Thymus (tissue), 11 donors: Measurements from ENCODE around the gene MAMLD1. TPM values are rescaled to one million over a fixed set of nuclear protein-coding genes. Genes with fewer than 3 reads are reported as not detected.

ENCODE experiments used
- DNase-seq, 9 donors: peaks; one replicate each; pipeline ENCODE4 v3.0.0-alpha.2; 2013; ENCODE audit warnings: low spot score in 9 of 9, low read depth in 6 of 9, missing footprints in 1 of 9
- H3K27ac ChIP-seq, 2 donors: one replicate each; pipeline ENCODE4 v1.5.1; 2013; ENCODE audit warnings: control low read depth in 1 of 2, low read depth in 1 of 2, low read length in 1 of 2, mild to moderate bottlenecking in 1 of 2, moderate library complexity in 1 of 2
- H3K27me3 ChIP-seq, 2 donors: one replicate each; pipeline ENCODE4 v1.5.1; 2013; ENCODE audit warnings: low read length in 1 of 2; ENCODE audit not compliant: control insufficient read depth in 2 of 2, insufficient read depth in 1 of 2
- H3K36me3 ChIP-seq, 2 donors: one replicate each; pipeline ENCODE4 v1.5.1; 2013; ENCODE audit warnings: low read length in 1 of 2, mild to moderate bottlenecking in 1 of 2, moderate library complexity in 1 of 2; ENCODE audit not compliant: control insufficient read depth in 2 of 2, insufficient read depth in 2 of 2
- H3K4me1 ChIP-seq, 2 donors: one replicate each; pipeline ENCODE4 v1.5.1; 2013; ENCODE audit warnings: low read length in 2 of 2; ENCODE audit not compliant: control insufficient read depth in 2 of 2, insufficient read depth in 2 of 2
- H3K4me3 ChIP-seq, 2 donors: one replicate each; pipeline ENCODE4 v1.5.1; 2013; ENCODE audit warnings: low read length in 2 of 2, control low read depth in 1 of 2, mild to moderate bottlenecking in 1 of 2
- H3K9me3 ChIP-seq, 2 donors: one replicate each; pipeline ENCODE4 v1.5.1; 2013; ENCODE audit warnings: low read length in 1 of 2, mild to moderate bottlenecking in 1 of 2; ENCODE audit not compliant: control insufficient read depth in 2 of 2, insufficient read depth in 1 of 2
- WGBS: extraction: QIAGEN DNeasy Blood & Tissue Kit; methylation state at CpG from one replicate; pipeline ENCODE4 v1.1.7; 2013; 5-methylcytosine and 5-hydroxymethylcytosine counted together
- polyA plus RNA-seq: library from polyadenylated mRNA; stranded (reverse); fragments of 200-250 nt; gene quantifications from one replicate; pipeline ENCODE4 v1.2.3, GENCODE V29; 2013
- total RNA-seq: library from RNA; stranded (reverse); fragments of 120-200 nt; gene quantifications from one replicate; pipeline ENCODE4 v1.2.4, GENCODE V29; 2013
- donor health status: healthy.

Gene MAMLD1
- total and polyA plus RNA-seq, 2 donors, result 0.42 to 0.96 TPM

GRCh38 chrX:150347471-150347870 is 15.6 kb upstream of the MAMLD1 start:
- Histone ChIP-seq H3K36me3 (no peaks in the 10 kb centered on the region), H3K4me3 (no peak overlapping the region), H3K27me3 (no peaks in the 10 kb centered on the region), H3K4me1 (no peaks in the 10 kb centered on the region), H3K27ac (no peak overlapping the region), H3K9me3 (no peaks in the 10 kb centered on the region)
- 99% methylated on average over 2 of the region's 2 CpGs for WGBS
- DNase-seq, result no peak

DNA sequence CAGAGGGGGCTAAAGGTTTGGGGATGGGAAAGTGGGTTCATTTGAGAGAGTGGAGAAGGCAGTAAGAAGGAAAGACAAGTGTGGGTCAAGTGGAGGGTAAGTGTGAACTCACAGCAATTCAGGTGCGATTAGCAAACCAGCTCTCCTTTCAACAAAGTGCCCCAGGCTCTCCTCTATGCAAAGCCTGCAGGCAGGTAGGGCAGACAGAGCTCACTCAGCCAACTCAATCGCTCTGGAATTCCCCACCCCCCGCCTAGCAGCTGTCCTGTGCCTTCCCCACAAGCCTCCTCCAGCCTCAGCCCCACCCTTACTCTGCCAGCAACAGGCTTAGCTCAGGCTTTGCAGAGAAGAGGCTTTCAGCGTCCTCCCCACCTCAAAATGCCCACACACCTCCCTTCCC is 14.8 kb upstream of the MAMLD1 start:
- H3K4me1 ChIP-seq, result no peaks in the 10 kb centered on the region
- H3K36me3 ChIP-seq, result no peaks in the 10 kb centered on the region
- no peaks in the 10 kb centered on the region for H3K9me3 ChIP-seq
- DNase-seq, result no peak
- WGBS, result 59% methylated on average over 4 of the region's 4 CpGs
- H3K27me3 ChIP-seq, result no peaks in the 10 kb centered on the region
- H3K27ac ChIP-seq, result no peak overlapping the region
- H3K4me3 ChIP-seq, result no peak overlapping the region

- Histone ChIP-seq H3K36me3 (no peaks in the 10 kb centered on the region), H3K9me3 (no peaks in the 10 kb centered on the region), H3K27ac (no peak overlapping the region), H3K4me1 (no peaks in the 10 kb centered on the region), H3K4me3 (no peak overlapping the region), H3K27me3 (no peaks in the 10 kb centered on the region)
- DNase-seq, result no peak
- WGBS, result 94% methylated on average over 3 of the region's 3 CpGs
Measured at GRCh38 chrX:150352114-150352513, 11.0 kb upstream of the MAMLD1 start.

DNA sequence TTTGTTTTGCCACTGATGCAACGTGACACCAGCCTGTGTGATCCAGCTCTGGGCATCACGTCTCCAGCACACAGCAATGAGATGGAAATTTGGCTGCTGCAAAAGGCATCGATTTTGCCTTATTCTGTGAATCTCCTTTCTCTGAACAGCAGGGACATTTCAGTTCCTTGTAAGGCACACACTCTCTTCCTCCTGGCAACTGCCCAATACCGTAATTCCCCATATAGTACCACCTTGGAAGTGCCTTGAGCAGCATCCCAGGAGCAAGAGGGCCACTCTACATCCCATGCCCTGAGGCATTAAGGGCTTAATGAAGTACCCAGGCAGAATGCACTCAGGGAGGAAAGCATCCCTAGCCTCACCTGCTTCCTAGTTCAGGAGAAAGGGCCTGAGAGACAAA is 10.5 kb upstream of the MAMLD1 start:
- no peak overlapping the region for H3K4me3 ChIP-seq
- H3K27me3 ChIP-seq, result no peaks in the 10 kb centered on the region
- no peaks in the 10 kb centered on the region for H3K4me1 ChIP-seq
- no peaks in the 10 kb centered on the region for H3K36me3 ChIP-seq
- no peak for DNase-seq
- 66% methylated on average over 4 of the region's 4 CpGs for WGBS
- H3K27ac ChIP-seq, result no peak overlapping the region
- no peaks in the 10 kb centered on the region for H3K9me3 ChIP-seq

GRCh38 chrX:150355913-150356312 is 7.2 kb upstream of the MAMLD1 start:
- 97% methylated on average over 3 of the region's 3 CpGs for WGBS
- DNase-seq, result no peak
- H3K27ac ChIP-seq, result no peak overlapping the region
- H3K36me3 ChIP-seq, result no peaks in the 10 kb centered on the region
- H3K9me3 ChIP-seq, result no peaks in the 10 kb centered on the region
- H3K4me1 ChIP-seq, result no peaks in the 10 kb centered on the region
- peaks cover 7 to 20% of the 10 kb centered on the region in 2 donors for H3K27me3 ChIP-seq
- H3K4me3 ChIP-seq, result no peak overlapping the region

DNA sequence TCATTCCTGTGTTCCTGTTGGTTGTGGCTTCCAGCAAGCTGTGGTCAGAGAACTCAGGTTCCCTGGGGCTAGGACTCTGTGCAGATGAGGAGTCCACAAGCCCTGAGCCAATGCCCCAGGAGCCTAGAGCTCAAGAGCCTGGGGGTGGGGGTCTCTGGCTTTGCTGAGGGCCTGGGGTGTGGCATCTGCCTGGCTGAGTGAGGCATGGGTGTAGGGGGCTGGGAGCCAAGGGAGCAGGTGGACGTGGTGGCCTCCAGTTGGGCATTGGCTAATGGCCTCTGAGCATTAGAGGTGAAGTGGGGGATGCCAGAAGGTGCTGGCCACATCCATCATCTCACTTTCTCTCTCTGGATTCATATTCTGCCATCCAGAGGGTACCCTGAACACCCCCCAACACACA is 5.3 kb upstream of the MAMLD1 start:
- Histone ChIP-seq H3K36me3 (no peaks in the 10 kb centered on the region), H3K27ac (no peak overlapping the region)
- WGBS, result 91% methylated on average over 1 of the region's 1 CpG

GRCh38 chrX:150358651-150359050 is 4.5 kb upstream of the MAMLD1 start:
- DNase-seq, result no peak
- 98% methylated on average over 3 of the region's 3 CpGs for WGBS
- peaks cover 17 to 46% of the 10 kb centered on the region in 2 donors for H3K27me3 ChIP-seq
- H3K27ac ChIP-seq, result no peak overlapping the region
- peaks cover 11 to 16% of the 10 kb centered on the region in 2 donors for H3K4me1 ChIP-seq
- no peak overlapping the region for H3K4me3 ChIP-seq
- H3K36me3 ChIP-seq, result no peaks in the 10 kb centered on the region
- H3K9me3 ChIP-seq, result peaks cover 0 to 17% of the 10 kb centered on the region in 2 donors

More for the DNA sequence above, 5.3 kb upstream of the MAMLD1 start:
- Histone ChIP-seq H3K4me1 (peaks cover 7 to 12% of the 10 kb centered on the region in 2 donors), H3K9me3 (peaks cover 0 to 13% of the 10 kb centered on the region in 2 donors), H3K4me3 (no peak overlapping the region), H3K27me3 (peaks cover 17 to 39% of the 10 kb centered on the region in 2 donors)
- DNase-seq, result no peak

DNA sequence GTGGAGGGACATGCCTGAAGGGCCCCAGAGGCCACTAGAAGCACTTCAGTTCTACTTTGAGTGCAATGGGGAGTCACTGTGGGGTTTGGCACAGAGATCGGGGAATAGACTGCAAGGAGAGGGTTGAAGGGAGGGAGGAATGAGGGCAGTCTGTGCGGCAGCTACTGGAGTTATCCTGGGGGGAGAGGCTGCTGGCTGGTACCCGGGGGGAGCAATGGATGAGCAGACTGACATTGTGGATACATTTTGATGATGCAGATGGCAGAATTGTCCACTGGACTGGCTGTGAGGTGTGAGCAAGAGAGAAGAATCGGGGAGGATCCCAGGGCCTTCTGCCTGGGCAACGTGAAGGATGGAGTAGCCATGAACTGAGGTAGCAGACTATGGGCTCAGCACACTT is 2.8 kb upstream of the MAMLD1 start:
- no peak for DNase-seq
- WGBS, result 93% methylated on average over 5 of the region's 5 CpGs

DNA sequence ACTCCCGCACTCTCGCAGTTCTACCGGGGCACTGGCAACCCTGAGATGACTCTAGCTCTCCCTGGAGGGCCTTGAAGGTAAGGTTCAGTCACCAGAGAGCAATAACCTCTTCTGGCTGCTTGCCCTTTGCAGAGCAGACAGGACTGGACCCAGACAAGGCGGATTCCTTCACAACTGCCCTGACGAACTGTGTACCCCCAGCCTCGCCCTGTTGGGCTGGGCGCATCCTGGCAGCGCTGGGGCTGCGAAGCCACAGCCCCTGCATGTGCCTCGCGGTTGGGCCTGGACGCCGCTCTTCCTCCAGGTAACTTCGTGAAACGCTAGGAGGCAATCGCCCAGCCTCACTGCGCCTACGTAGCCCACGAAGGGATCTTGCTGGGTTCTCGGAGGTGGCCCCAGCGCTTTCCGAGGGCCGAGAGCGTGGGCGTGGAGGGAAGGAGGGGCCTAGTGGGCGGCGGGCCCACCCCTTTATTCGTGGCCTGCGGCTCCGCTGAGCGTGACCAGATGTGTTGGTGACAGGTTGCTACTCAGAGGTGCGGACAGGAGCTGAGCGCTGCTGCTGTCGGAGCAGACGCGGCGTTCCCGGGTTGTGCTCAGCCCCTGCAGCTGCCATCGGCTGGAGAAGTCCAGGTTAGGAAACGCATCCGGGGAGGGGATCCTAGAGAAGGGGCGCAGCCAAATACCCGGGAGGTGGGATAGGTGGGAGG is 1.9 kb upstream of the MAMLD1 start:
- WGBS, result 4% methylated on average over 43 of the region's 43 CpGs
- peak in 1 of 9 donors; percentile 22 for DNase-seq
- H3K27ac ChIP-seq, result no peak overlapping the region
- peaks cover 19 to 70% of the 10 kb centered on the region in 2 donors for H3K27me3 ChIP-seq
- H3K4me1 ChIP-seq, result peaks cover 11 to 31% of the 10 kb centered on the region in 2 donors
- peaks cover 0 to 22% of the 10 kb centered on the region in 2 donors for H3K9me3 ChIP-seq
- H3K4me3 ChIP-seq, result peak overlapping the region in 1 of 2 donors; percentile 12
- no peaks in the 10 kb centered on the region for H3K36me3 ChIP-seq

More for the DNA sequence above, 2.8 kb upstream of the MAMLD1 start:
- Histone ChIP-seq H3K27me3 (peaks cover 17 to 61% of the 10 kb centered on the region in 2 donors), H3K4me3 (no peak overlapping the region), H3K4me1 (peaks cover 11 to 25% of the 10 kb centered on the region in 2 donors), H3K27ac (no peak overlapping the region), H3K9me3 (peaks cover 0 to 22% of the 10 kb centered on the region in 2 donors), H3K36me3 (no peaks in the 10 kb centered on the region)
